H1 (cell line): Measurements from ENCODE around the gene MAVS. TPM values are rescaled to one million over a fixed set of nuclear protein-coding genes. Genes with fewer than 3 reads are reported as not detected.

Experiments used
- CTCF ChIA-PET: fragments of 300-600 bp; sonication (Branson Sonifier 250); formaldehyde crosslinking; loops from one replicate; lab custom pipeline; 2021; ENCODE audit not compliant: partially characterized antibody; lab: Charles Lee
- POLR2A ChIA-PET: fragments of 300-600 bp; sonication (Branson Sonifier 250); formaldehyde crosslinking; loops from one replicate; lab custom pipeline; 2021; ENCODE audit warnings: inconsistent platforms; ENCODE audit not compliant: partially characterized antibody; lab: Charles Lee
- DNase-seq, 2 experiments: peaks; one replicate each; pipeline versions ENCODE4 v3.0.0 to v3.0.0-alpha.2; 2010 to 2022; ENCODE audit warnings: low spot score in 2 of 2, low read depth in 1 of 2, mixed read lengths in 1 of 2
- FAIRE-seq: peaks from 2 replicates; lab custom pipeline; 2011; peaks lifted over from hg19 to GRCh38; lab: Jason Lieb, UNC
- H2AFZ ChIP-seq: 2 replicates; pipeline ENCODE4 v1.8.1; 2012; ENCODE audit warnings: low read length, inconsistent platforms
- H2AK5ac ChIP-seq: 2 replicates; pipeline ENCODE4 v1.6.1; 2013; ENCODE audit warnings: low read depth, low read length
- H2BK120ac ChIP-seq: replicated peaks from 2 replicates; pipeline ENCODE3; 2013; ENCODE audit warnings: low read depth, low read length, inconsistent platforms
- H2BK12ac ChIP-seq: 2 replicates; pipeline ENCODE4 v1.6.1; 2013; ENCODE audit warnings: low read depth, low read length
- H2BK15ac ChIP-seq: 2 replicates; pipeline ENCODE4 v1.6.1; 2013; ENCODE audit warnings: low read length
- H2BK20ac ChIP-seq: 2 replicates; pipeline ENCODE4 v1.6.1; 2013; ENCODE audit warnings: low read length
- H2BK5ac ChIP-seq: 2 replicates; pipeline ENCODE4 v1.6.1; 2013; ENCODE audit warnings: low read depth, low read length
- H3K14ac ChIP-seq: 2 replicates; pipeline ENCODE4 v1.6.1; 2013; ENCODE audit warnings: inconsistent platforms; ENCODE audit not compliant: insufficient read length
- H3K18ac ChIP-seq: 2 replicates; pipeline ENCODE4 v1.6.1; 2013; ENCODE audit warnings: low read length; ENCODE audit errors: extremely low read depth
- H3K23ac ChIP-seq: 2 replicates; pipeline ENCODE4 v1.6.1; 2013; ENCODE audit warnings: inconsistent platforms; ENCODE audit not compliant: insufficient read length
- H3K23me2 ChIP-seq: 2 replicates; pipeline ENCODE4 v1.6.1; 2013; ENCODE audit warnings: low read depth, low read length
- H3K27ac ChIP-seq: 2 replicates; pipeline ENCODE4 v1.6.1; 2011; ENCODE audit warnings: low read depth, low read length, inconsistent platforms
- H3K27me3 ChIP-seq, 4 experiments: replicated peaks in 1 of 4; 1 replicate in 1 of 4; 2 replicates in 3 of 4; pipeline versions ENCODE4 v1.6.1 to v1.8.1; 2011 to 2013; ENCODE audit warnings: low read length in 3 of 4, mild to moderate bottlenecking in 3 of 4, inconsistent platforms in 2 of 4, mixed read lengths in 2 of 4, moderate library complexity in 1 of 4; ENCODE audit not compliant: control insufficient read depth in 3 of 4, insufficient read depth in 3 of 4; ENCODE audit errors: extremely low read depth in 1 of 4
- H3K36me3 ChIP-seq, 4 experiments: 2 replicates each; pipeline versions ENCODE4 v1.6.1 to v1.8.1; 2011 to 2013; ENCODE audit warnings: mild to moderate bottlenecking in 4 of 4, low read length in 3 of 4, moderate library complexity in 2 of 4, control low read depth in 1 of 4, inconsistent platforms in 1 of 4; ENCODE audit not compliant: insufficient read depth in 4 of 4, control insufficient read depth in 2 of 4
- H3K4ac ChIP-seq: replicated peaks from 2 replicates; pipeline ENCODE3; 2013; ENCODE audit warnings: low read length, low read depth, mixed read lengths, inconsistent platforms; ENCODE audit not compliant: insufficient read length
- H3K4me1 ChIP-seq, 4 experiments: replicated peaks in 1 of 4; 1 replicate in 1 of 4; 2 replicates in 3 of 4; pipeline versions ENCODE4 v1.6.1 to v1.8.1; 2011 to 2013; ENCODE audit warnings: low read length in 3 of 4, inconsistent platforms in 2 of 4, mixed read lengths in 1 of 4; ENCODE audit not compliant: insufficient read depth in 4 of 4, control insufficient read depth in 3 of 4
- H3K4me2 ChIP-seq, 2 experiments: 2 replicates each; pipeline versions ENCODE4 v1.6.1 to v1.8.1; 2011 to 2013; ENCODE audit warnings: low read depth in 2 of 2, low read length in 2 of 2, control low read depth in 1 of 2, inconsistent platforms in 1 of 2, mild to moderate bottlenecking in 1 of 2; ENCODE audit not compliant: insufficient read depth in 1 of 2
- H3K4me3 ChIP-seq, 4 experiments: fragments of 200-600, 300-600 bp in 1 of 4; sonication (generic), shearing (Covaris generic), sonication (Bioruptor Twin) in 1 of 4; 2 replicates each; pipeline versions ENCODE4 v1.5.1 to v1.8.1; 2011 to 2016; ENCODE audit warnings: low read length in 4 of 4, low read depth in 3 of 4, control low read depth in 2 of 4, inconsistent platforms in 2 of 4, mild to moderate bottlenecking in 2 of 4, mixed read lengths in 1 of 4, moderate library complexity in 1 of 4; ENCODE audit not compliant: insufficient read depth in 2 of 4; ENCODE audit errors: extremely low read depth in 1 of 4
- H3K56ac ChIP-seq: replicated peaks from 2 replicates; pipeline ENCODE3; 2013; ENCODE audit warnings: low read depth, mild to moderate bottlenecking, mixed read lengths, low read length, inconsistent platforms; ENCODE audit not compliant: insufficient read length
- H3K79me1 ChIP-seq: 2 replicates; pipeline ENCODE4 v1.6.1; 2013; ENCODE audit warnings: low read depth, low read length, control low read depth
- H3K79me2 ChIP-seq, 2 experiments: 2 replicates each; pipeline versions ENCODE4 v1.6.1 to v1.8.1; 2012 to 2013; ENCODE audit warnings: low read length in 2 of 2, mild to moderate bottlenecking in 2 of 2, inconsistent platforms in 1 of 2; ENCODE audit not compliant: insufficient read depth in 2 of 2, control insufficient read depth in 1 of 2
- H3K9ac ChIP-seq, 4 experiments: replicated peaks in 1 of 4; 1 replicate in 1 of 4; 2 replicates in 3 of 4; pipeline versions ENCODE4 v1.6.1 to v1.8.1; 2011 to 2013; ENCODE audit warnings: low read depth in 3 of 4, low read length in 3 of 4, control low read depth in 2 of 4, mild to moderate bottlenecking in 2 of 4, moderate library complexity in 2 of 4, inconsistent platforms in 1 of 4; ENCODE audit errors: extremely low read depth in 1 of 4
- H3K9me3 ChIP-seq, 2 experiments: 2 replicates each; pipeline versions ENCODE4 v1.6.1 to v1.8.1; 2012 to 2013; ENCODE audit warnings: mild to moderate bottlenecking in 2 of 2, moderate library complexity in 2 of 2, control low read depth in 1 of 2, inconsistent platforms in 1 of 2, low read depth in 1 of 2, low read length in 1 of 2, mixed read lengths in 1 of 2; ENCODE audit not compliant: insufficient read depth in 2 of 2
- H4K20me1 ChIP-seq, 2 experiments: replicated peaks in 1 of 2; 2 replicates each; pipeline versions ENCODE3 to v1.8.1; 2011 to 2013; ENCODE audit warnings: inconsistent platforms in 2 of 2, low read length in 2 of 2, mild to moderate bottlenecking in 1 of 2; ENCODE audit not compliant: insufficient read depth in 2 of 2, control insufficient read depth in 1 of 2
- H4K5ac ChIP-seq: 2 replicates; pipeline ENCODE4 v1.6.1; 2013; ENCODE audit warnings: low read length, low read depth, mixed read lengths, inconsistent platforms; ENCODE audit not compliant: insufficient read length
- H4K8ac ChIP-seq: 2 replicates; pipeline ENCODE4 v1.8.0; 2013; ENCODE audit warnings: mild to moderate bottlenecking, moderate library complexity, low read length, inconsistent platforms; ENCODE audit not compliant: insufficient read depth; ENCODE audit errors: extremely low read depth
- H4K91ac ChIP-seq: replicated peaks from 2 replicates; pipeline ENCODE3; 2013; ENCODE audit warnings: low read length, mixed read lengths, inconsistent platforms; ENCODE audit not compliant: insufficient read length
- BRCA1 ChIP-seq: IDR thresholded peaks from 2 replicates; pipeline ENCODE4 v1.6.1; 2012; ENCODE audit warnings: low read depth, low read length, improper control_type of control experiment
- CTCF ChIP-seq, 3 experiments: IDR thresholded peaks; 1 replicate in 2 of 3; 2 replicates in 1 of 3; pipeline versions ENCODE4 v1.5.1 to v1.6.1; 2011; ENCODE audit warnings: low read length in 3 of 3, mild to moderate bottlenecking in 3 of 3, inconsistent platforms in 2 of 3, low read depth in 1 of 3, moderate library complexity in 1 of 3; ENCODE audit not compliant: insufficient read depth in 1 of 3; ENCODE audit errors: control extremely low read depth in 1 of 3
- FOSL1 ChIP-seq: IDR thresholded peaks from 2 replicates; pipeline ENCODE4 v1.6.1; 2011; ENCODE audit warnings: mild to moderate bottlenecking, low read depth, low read length, moderate library complexity; ENCODE audit not compliant: insufficient read depth
- HDAC2 ChIP-seq, 2 experiments: fragments of 300-600 bp in 1 of 2; sonication (generic) in 1 of 2; IDR thresholded peaks; 2 replicates each; pipeline ENCODE4 v1.6.1; 2011 to 2012; ENCODE audit warnings: low read depth in 2 of 2, low read length in 2 of 2, mild to moderate bottlenecking in 2 of 2, moderate library complexity in 2 of 2, borderline replicate concordance in 1 of 2, inconsistent platforms in 1 of 2
- KDM1A ChIP-seq: fragments of 200-600, 300-600 bp; sonication (generic); IDR thresholded peaks from 2 replicates; pipeline ENCODE4 v1.7.1; 2016; ENCODE audit warnings: mild to moderate bottlenecking, low read length, borderline replicate concordance
- MAFK ChIP-seq: IDR thresholded peaks from 2 replicates; pipeline ENCODE4 v1.6.1; 2012; ENCODE audit warnings: low read depth, mild to moderate bottlenecking, improper control_type of control experiment, low read length
- MAX ChIP-seq: IDR thresholded peaks from 2 replicates; pipeline ENCODE4 v1.6.1; 2012; ENCODE audit warnings: inconsistent platforms
- RFX5 ChIP-seq: IDR thresholded peaks from 2 replicates; pipeline ENCODE4 v1.6.1; 2011; ENCODE audit warnings: low read depth, low read length, improper control_type of control experiment, borderline replicate concordance
- SIRT6 ChIP-seq: IDR thresholded peaks from one replicate; pipeline ENCODE4 v1.7.1; 2012; ENCODE audit warnings: low read length, inconsistent platforms
- SP1 ChIP-seq: IDR thresholded peaks from 2 replicates; pipeline ENCODE4 v1.6.1; 2011; ENCODE audit warnings: low read depth, low read length
- TAF1 ChIP-seq: IDR thresholded peaks from 2 replicates; pipeline ENCODE4 v1.6.1; 2011; ENCODE audit warnings: mild to moderate bottlenecking, low read depth, low read length
- TBP ChIP-seq: IDR thresholded peaks from 2 replicates; pipeline ENCODE4 v1.6.1; 2011; ENCODE audit warnings: low read depth, low read length, improper control_type of control experiment
- WGBS, 2 experiments: shearing (Covaris generic) in 1 of 2; methylation state at CpG; one replicate each; pipeline versions ENCODE4 v1.1.6 to v1.1.7; 2013 to 2015; ENCODE audit warnings: low lambda C conversion rate in 2 of 2, mixed read lengths in 2 of 2, inconsistent platforms in 1 of 2, low coverage in 1 of 2, missing lambda C conversion rate in 1 of 2; ENCODE audit not compliant: insufficient replicate concordance in 2 of 2, insufficient coverage in 1 of 2, insufficient read length in 1 of 2; ENCODE audit errors: extremely low coverage in 1 of 2, missing lambda C conversion rate in 1 of 2; 5-methylcytosine and 5-hydroxymethylcytosine counted together
- polyA plus RNA-seq, 7 experiments: library from polyadenylated mRNA; depleted of rRNA in 3 of 7; stranded (reverse) in 5 of 7; unstranded in 2 of 7; fragments of >200 nt in 5 of 7; fragments of 200-250 nt in 2 of 7; gene quantifications; 1 replicate in 5 of 7; 2 replicates in 1 of 7; 4 replicates in 1 of 7; pipeline versions ENCODE4 v1.2.1 to v1.2.3, GENCODE V29; 2011 to 2013; ENCODE audit warnings: missing spikeins in 2 of 7, mixed read lengths in 2 of 7
- total RNA-seq: library from RNA; stranded (reverse); fragmentation: NEBNext Ultra II Directional; extraction: Animal tissue kit (Norgen Biotek cat#: 25700); gene quantifications from 2 replicates; pipeline ENCODE4 v1.2.1, GENCODE V29; 2021

MAVS gene
- total and polyA plus RNA-seq, 2 of the 8 experiments (the other 6 are each of a cell fraction or from before 2014, with no cell fraction given): 9.9 to 24.3 TPM

DNA sequence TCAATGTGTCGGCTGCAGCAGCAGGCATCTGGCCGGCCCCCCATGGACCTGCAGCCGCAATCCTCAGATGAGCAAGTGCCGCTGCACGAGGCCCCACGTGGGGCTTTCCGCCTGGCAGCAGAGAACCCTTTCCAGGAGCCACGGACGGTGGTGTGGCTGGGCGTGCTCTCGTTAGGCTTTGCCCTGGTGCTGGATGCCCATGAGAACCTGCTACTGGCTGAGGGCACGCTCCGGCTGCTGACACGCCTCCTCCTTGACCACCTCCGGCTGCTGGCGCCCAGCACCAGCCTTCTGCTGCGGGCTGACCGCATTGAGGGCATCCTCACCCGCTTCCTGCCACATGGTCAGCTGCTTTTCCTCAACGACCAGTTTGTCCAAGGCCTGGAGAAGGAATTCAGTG is 22.8 kb upstream of the MAVS start:
- no peak overlapping the region for H3K14ac ChIP-seq
- no peak overlapping the region for H3K4ac ChIP-seq
- H2AK5ac ChIP-seq: no peak overlapping the region
- no peak overlapping the region for H4K5ac ChIP-seq
- H3K36me3 ChIP-seq: no peaks in the 10 kb centered on the region
- FAIRE-seq: no peak
- H3K23me2 ChIP-seq: peaks cover 4% of the 10 kb centered on the region; the same call in 1 of the 2 replicates
- H3K23ac ChIP-seq: no peak overlapping the region
- no peak overlapping the region for H2BK15ac ChIP-seq
- H4K8ac ChIP-seq: no peak overlapping the region
- no peaks in the 10 kb centered on the region for H4K20me1 ChIP-seq
- no peak overlapping the region for H3K27ac ChIP-seq
- no peak overlapping the region for H2BK5ac ChIP-seq
- WGBS, 2 experiments: 90% methylated on average over 20 of the region's 20 CpGs; no CpG with 5 or more reads in 1 of the 2 experiments
- no peak for DNase-seq
- H3K4me2 ChIP-seq: no peak overlapping the region
- no peak overlapping the region for H3K4me3 ChIP-seq
- H3K27me3 ChIP-seq: no peaks in the 10 kb centered on the region
- no peak overlapping the region for H3K18ac ChIP-seq
- no peak overlapping the region for H2BK20ac ChIP-seq
- H3K79me2 ChIP-seq: no peaks in the 10 kb centered on the region
- no peaks in the 10 kb centered on the region for H3K79me1 ChIP-seq
- no peak overlapping the region for H4K91ac ChIP-seq
- POLR2A ChIA-PET: interaction anchor here (1.6 to 2.8 kb wide), 2 partner anchors 9 to 25 kb away, joined by 4 to 10 read pairs; no protein-coding TSS in a partner anchor
- H2AFZ ChIP-seq: no peak overlapping the region
- H2BK120ac ChIP-seq: no peak overlapping the region
- peaks cover 0 to 3% (median 2%) of the 10 kb centered on the region in 4 experiments; a peak in 2 of 7 replicates for H3K4me1 ChIP-seq
- H3K9me3 ChIP-seq: no peaks in the 10 kb centered on the region
- H3K56ac ChIP-seq: no peak overlapping the region
- H3K9ac ChIP-seq: no peak overlapping the region
- no peak overlapping the region for H2BK12ac ChIP-seq
- CTCF ChIA-PET: interaction anchor here (1.2 to 4.7 kb wide), 3 partner anchors 11 to 42 kb away, joined by 3 to 35 read pairs (median 6); partner anchors contain the start of gene SPEF1
- no peak for TF ChIP-seq CTCF (IDR thresholded peaks at IDR 0.05; ENCODE audit: control extremely low read depth in 1 of 3, insufficient read depth in 1 of 3, low read depth in 1 of 3, low read length in 3 of 3)
- TF ChIP-seq SIRT6: no peak
- no peak for TF ChIP-seq BRCA1
- no peak for TF ChIP-seq KDM1A
- TF ChIP-seq MAX: no peak
- no peak for TF ChIP-seq TBP
- TF ChIP-seq HDAC2 (IDR thresholded peaks at IDR 0.05; ENCODE audit: borderline replicate concordance in 1 of 2, low read depth in 2 of 2, low read length in 2 of 2): no peak
- TF ChIP-seq TAF1: no peak
- no peak for TF ChIP-seq SP1
- TF ChIP-seq FOSL1: no peak
- no peak for TF ChIP-seq MAFK
- no peak for TF ChIP-seq RFX5
